HEK293 (cell line): Measurements from ENCODE around the gene GALNT15.

Experiments
- ATF2 ChIP-seq: fragments of 450-650 bp; formaldehyde crosslinking; IDR thresholded peaks from 2 replicates; pipeline ENCODE4 v1.5.1; 2016; ENCODE audit warnings: missing biosample characterization, missing genetic modification characterization, low read depth
- GLIS1 ChIP-seq: fragments of 450-650 bp; formaldehyde crosslinking; IDR thresholded peaks from 2 replicates; pipeline ENCODE4 v1.5.1; 2016; ENCODE audit warnings: missing biosample characterization, missing genetic modification characterization
- KLF17 ChIP-seq: fragments of 450-650 bp; formaldehyde crosslinking; IDR thresholded peaks from 2 replicates; pipeline ENCODE4 v1.5.1; 2016; ENCODE audit warnings: missing biosample characterization, missing genetic modification characterization
- SCRT2 ChIP-seq: fragments of 450-650 bp; formaldehyde crosslinking; IDR thresholded peaks from 2 replicates; pipeline ENCODE4 v1.5.1; 2016; ENCODE audit warnings: missing biosample characterization, missing genetic modification characterization
- SP2 ChIP-seq: fragments of 450-650 bp; formaldehyde crosslinking; IDR thresholded peaks from 2 replicates; pipeline ENCODE4 v1.5.1; 2016; ENCODE audit warnings: missing biosample characterization, missing genetic modification characterization
- TF ChIP-seq, protein P1 (sequence below): fragments of 450-650 bp; formaldehyde crosslinking; IDR thresholded peaks from 2 replicates; pipeline ENCODE4 v1.5.1; 2016; ENCODE audit warnings: missing biosample characterization, missing genetic modification characterization
- TF ChIP-seq, protein P2 (sequence below): fragments of 450-650 bp; formaldehyde crosslinking; IDR thresholded peaks from 2 replicates; pipeline ENCODE4 v1.5.1; 2017; ENCODE audit warnings: missing biosample characterization, missing genetic modification characterization

DNA sequence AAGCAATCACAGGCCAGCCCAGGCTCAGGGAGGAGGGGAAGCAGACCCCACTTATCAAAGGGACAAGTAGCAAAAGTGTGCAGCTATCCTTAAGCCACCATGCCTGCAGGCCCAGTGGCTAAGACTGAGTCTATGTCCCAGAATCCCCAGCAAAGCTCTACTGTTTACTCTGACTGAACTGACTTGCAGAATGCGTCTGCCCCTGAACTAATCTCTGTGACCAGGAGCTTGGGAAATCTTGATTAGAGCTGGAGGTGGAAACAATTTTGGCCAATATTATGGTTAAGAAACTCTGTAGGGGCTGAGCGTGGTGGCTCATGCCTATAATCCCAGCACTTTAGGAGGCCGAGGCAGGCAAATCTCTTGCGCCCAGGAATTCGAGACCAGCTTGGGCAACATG lies 67.7 kb downstream of the GALNT15 start:
- TF ChIP-seq SP2 (tag by site-specific recombination): no peak
- no peak for TF ChIP-seq KLF17 (tag by site-specific recombination)
- TF ChIP-seq, protein P1, sequence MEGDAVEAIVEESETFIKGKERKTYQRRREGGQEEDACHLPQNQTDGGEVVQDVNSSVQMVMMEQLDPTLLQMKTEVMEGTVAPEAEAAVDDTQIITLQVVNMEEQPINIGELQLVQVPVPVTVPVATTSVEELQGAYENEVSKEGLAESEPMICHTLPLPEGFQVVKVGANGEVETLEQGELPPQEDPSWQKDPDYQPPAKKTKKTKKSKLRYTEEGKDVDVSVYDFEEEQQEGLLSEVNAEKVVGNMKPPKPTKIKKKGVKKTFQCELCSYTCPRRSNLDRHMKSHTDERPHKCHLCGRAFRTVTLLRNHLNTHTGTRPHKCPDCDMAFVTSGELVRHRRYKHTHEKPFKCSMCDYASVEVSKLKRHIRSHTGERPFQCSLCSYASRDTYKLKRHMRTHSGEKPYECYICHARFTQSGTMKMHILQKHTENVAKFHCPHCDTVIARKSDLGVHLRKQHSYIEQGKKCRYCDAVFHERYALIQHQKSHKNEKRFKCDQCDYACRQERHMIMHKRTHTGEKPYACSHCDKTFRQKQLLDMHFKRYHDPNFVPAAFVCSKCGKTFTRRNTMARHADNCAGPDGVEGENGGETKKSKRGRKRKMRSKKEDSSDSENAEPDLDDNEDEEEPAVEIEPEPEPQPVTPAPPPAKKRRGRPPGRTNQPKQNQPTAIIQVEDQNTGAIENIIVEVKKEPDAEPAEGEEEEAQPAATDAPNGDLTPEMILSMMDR (tag by site-specific recombination): no peak
- no peak for TF ChIP-seq SCRT2 (tag by site-specific recombination)
- TF ChIP-seq ATF2 (tag by site-specific recombination): no peak
- no peak for TF ChIP-seq GLIS1 (tag by site-specific recombination)
- TF ChIP-seq, protein P2, sequence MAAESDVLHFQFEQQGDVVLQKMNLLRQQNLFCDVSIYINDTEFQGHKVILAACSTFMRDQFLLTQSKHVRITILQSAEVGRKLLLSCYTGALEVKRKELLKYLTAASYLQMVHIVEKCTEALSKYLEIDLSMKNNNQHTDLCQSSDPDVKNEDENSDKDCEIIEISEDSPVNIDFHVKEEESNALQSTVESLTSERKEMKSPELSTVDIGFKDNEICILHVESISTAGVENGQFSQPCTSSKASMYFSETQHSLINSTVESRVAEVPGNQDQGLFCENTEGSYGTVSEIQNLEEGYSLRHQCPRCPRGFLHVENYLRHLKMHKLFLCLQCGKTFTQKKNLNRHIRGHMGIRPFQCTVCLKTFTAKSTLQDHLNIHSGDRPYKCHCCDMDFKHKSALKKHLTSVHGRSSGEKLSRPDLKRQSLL (tag by site-specific recombination): no peak
